ENCODE measurements around the gene KCTD15.

The KCTD15 gene, protein sequence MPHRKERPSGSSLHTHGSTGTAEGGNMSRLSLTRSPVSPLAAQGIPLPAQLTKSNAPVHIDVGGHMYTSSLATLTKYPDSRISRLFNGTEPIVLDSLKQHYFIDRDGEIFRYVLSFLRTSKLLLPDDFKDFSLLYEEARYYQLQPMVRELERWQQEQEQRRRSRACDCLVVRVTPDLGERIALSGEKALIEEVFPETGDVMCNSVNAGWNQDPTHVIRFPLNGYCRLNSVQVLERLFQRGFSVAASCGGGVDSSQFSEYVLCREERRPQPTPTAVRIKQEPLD

DNA sequence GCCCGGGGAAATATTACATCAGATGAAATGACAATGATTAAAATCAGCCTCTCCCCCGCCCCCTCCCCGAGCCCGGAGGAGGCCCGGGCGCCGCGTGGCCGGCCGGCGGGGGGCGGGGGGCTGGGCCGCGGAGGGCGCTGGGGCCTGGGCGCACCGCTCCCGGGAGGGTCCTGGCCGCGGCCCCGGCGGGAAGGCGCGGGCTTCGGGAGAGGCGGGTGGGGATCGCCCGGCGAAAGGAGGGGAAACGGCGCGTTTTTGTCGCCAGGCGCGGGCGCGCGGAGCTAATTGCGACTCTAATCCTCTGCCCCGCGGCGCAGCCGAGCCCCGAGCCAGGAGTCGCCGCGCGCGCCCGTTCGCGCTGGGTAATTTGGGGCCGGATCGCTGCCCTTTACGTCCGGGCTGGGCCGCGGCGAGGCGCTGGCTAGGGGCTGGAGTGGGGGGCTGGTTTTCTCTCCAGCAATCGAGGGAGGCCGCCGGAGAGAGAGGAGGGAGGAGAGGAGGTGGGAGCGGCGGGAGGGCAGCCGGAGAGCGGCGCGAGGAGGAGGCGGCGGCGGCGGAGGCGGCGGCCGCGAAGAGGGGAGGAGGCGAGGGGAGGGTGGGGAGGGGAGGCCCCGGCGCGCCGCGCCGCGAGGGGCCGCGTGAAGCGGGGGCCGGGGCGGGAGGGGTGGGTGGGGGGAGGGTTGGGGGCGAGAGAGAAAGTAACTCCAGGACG, at the start of gene KCTD15:
KCTD15 (plus strand) TSS at position 707 of the 712 bp plus-strand sequence. CDS start 3,585 bp downstream, outside the sequence.
- DNase-seq: peak; percentile 42

DNA sequence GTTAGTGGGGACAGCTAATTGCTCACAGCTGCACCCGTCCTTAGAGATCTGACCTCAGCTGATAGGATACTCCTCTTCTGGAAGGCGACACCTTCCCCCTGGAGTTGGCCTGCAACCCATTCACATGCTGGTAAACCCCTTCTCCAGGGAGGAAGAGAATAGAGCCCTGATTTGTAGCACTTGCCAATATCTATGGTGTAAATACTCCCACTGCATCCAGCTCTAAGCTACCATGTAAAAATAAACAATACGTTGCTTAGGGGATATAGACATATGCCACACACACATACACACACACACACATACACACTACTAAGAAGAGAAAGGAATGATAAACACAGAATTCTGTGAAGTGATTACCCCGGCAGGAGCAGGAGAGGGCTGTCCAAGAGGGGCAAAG, 49.4 kb upstream of the KCTD15 start:
- DNase-seq: no peak

DNA sequence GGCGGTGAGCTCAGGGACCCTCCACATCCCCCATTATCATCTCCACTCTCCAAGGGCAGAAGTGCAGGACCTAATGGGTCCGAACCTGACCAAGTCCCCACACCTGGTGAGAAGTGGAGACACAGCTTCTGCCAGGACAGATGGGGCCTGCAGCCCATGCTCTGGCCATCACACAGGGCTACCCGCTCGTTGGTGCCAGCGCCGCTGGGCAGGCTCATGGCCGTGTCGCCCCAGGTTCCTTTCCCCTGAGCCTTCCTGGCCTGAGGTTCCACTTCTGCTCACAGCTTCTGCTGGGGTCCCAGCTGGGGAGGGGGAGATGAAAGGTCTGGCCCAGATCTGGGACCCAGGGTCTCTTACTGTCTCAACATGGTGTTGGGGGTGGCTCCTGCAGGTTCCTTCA, 48.4 kb upstream of the KCTD15 start:
- DNase-seq: no peak

DNA sequence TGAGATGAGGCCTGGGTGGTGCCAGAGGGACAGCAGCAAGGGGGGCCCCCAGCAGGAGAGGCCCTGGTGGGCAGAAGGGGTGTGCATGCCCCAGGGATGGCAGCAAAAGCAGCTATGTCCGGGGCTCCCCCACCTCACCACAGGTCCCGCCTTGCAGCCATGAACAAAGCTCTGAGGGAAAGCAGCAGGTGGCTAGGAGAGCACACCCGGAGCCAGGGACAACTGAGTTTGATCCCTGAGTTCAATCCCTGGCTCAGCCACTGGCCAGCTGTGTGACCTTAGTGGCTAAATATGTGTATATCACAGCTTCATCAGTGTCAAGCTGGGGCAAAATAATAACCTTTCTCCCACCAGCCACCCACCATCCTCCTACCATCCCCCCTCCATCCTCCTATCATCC, 47.7 kb upstream of the KCTD15 start:
- DNase-seq: no peak

DNA sequence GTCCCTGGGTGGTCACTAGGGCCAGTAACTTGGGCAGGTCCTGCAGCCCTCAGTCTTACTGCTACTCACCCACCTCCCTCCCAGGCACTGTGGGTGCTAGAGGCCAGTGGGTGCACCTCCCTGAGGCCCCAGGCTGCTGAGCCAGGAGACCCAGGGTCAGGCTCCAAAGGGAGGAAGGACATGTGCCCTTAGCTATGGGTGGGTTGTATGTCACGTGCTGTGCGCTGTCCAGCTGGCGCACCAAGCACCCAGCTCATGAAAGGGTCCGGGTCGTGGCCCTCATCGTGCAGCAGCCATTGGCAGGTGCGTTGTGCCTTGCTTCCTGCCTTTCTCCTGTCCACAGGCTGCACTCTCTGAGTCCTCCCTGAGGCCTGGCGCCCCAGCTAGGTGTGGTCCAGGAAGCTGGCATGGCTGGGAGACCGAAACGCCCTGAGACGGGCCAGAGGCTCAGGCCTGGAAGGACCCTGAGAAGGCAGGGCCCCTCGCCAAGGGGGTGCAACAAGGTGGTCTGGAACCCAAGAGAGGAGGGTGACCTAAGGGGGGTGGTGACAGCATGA, 47.0 kb upstream of the KCTD15 start:
- no peak for DNase-seq

DNA sequence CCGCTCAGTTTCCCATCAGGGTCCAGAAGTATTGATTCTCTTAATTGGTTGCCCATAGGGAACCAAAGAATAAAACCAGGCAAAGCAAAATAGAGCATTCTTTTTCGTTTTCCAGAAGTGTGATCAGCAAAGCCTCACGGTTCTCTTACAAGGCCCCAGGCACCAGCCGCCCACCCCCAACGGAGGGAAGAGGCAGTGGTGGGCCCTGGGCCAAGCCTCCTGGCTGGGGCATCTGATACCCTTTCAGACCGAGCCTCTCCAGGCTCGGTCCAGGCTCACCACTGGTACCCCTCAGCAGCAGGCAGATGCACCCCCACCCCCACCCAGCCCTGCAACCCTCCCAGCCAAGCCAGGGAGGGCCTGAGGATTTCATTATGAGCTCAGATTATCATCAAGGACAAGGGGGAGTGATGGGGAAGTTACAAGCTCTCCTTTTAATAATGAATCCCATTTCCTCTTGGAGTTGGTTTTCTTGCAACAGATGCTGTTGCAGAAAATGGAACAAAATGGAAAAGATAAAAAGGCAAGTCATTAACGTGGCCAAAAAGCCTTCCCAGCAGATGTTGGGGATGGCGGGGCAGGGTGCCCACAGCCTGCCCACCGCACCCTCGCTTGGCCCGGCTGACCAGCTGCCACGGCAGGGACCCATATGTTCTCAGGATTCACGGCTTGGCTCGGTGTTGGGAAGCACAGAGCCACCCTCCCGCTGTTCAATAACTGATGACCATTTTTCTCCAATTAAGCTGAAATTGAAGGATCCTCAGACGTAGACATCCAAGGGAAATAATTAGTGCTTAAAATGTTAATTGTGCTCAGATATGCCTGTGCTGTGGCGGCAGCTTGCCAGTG, 45.9 kb upstream of the KCTD15 start:
- DNase-seq: no peak

DNA sequence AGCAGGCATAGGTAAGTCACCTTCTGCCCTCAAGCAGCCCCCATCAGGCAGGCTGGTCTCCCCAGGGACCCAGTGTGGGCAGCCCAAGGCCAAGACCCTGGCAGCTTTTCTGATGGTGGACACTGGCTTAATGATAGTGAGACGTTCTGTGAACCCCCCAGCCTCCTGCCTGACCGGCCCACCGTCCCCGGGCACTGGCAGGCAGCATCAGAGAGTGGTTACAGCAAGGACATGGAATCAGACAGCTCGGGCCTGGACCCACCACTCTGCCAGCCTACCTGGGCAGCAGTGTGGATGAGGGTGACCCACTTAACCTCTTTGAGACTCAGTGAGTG, 45.3 kb upstream of the KCTD15 start:
- DNase-seq: no peak

DNA sequence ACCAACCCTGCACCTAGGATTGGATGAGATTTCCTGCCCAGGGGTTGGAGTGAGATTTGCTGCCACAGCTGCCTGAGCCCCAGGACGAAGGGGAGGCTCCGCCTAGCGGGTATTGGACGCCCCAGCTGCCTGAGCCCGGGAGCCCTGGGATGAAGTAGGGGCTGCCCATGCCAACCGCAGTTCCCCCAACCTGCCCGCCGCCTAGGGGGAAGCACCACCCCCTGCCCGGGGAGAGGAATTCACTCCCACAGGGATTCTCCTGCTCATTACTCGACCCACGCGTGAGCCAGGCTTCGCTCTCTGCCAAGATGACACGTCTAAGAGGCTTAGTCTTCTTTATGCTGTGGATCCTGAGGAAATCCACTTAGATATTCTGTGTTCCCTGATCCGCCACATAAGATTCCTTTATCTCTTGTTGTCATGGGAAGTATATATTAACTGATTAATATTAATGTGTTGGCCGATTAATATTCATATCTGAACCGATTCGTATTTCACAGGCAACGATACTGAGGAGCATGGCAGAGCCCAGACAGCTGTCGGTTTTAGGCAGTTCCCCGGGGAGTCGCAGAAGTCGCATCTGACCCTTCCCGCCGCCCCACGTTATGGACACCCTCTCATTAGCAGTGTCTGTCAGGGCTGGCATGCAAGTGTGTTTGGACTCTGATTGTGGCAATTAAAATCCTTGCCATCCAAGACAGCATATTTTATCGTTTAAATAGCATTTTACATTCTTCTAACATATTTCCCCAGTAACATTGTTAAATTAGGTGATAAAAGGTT, 44.5 kb upstream of the KCTD15 start:
- DNase-seq: no peak

DNA sequence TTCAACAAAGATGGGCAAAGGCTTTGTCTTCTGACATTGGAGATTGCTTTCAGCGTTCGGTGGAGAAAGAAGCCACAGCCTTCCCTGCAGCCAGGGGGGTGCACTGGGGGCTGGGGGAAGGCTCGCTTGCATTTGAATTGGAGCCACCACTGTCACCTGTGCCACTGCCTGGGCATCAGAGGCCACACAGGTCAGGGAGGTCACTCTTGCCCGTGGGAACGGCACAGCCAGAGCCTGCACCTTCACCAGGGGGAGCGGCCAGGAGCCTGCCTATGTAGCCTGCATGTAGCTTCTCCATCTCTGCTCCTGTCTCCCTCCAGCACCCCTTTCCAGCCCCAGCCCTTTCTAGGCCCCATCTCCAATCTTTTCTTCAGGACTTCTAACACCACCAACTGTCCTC, 43.7 kb upstream of the KCTD15 start:
- DNase-seq: no peak

DNA sequence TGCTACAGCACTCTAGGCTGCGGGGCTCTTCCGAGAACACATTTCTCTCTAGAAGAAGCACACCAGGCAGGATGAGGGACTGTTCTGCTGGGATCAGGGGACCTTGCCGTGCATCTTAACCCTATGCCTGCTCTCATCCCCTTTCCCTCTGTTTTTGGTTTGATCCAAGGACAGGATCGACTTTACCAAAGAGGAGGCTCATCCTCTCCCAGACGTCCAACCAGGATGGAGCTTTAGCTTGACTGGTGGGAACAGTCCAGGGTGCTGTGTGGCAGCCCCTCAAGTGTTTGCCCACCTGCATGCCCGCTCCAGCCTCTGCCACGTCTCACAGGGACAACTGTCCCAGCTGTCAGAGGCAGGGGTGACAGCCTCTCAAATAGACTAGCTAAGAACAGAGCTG, 42.3 kb upstream of the KCTD15 start:
- no peak for DNase-seq

DNA sequence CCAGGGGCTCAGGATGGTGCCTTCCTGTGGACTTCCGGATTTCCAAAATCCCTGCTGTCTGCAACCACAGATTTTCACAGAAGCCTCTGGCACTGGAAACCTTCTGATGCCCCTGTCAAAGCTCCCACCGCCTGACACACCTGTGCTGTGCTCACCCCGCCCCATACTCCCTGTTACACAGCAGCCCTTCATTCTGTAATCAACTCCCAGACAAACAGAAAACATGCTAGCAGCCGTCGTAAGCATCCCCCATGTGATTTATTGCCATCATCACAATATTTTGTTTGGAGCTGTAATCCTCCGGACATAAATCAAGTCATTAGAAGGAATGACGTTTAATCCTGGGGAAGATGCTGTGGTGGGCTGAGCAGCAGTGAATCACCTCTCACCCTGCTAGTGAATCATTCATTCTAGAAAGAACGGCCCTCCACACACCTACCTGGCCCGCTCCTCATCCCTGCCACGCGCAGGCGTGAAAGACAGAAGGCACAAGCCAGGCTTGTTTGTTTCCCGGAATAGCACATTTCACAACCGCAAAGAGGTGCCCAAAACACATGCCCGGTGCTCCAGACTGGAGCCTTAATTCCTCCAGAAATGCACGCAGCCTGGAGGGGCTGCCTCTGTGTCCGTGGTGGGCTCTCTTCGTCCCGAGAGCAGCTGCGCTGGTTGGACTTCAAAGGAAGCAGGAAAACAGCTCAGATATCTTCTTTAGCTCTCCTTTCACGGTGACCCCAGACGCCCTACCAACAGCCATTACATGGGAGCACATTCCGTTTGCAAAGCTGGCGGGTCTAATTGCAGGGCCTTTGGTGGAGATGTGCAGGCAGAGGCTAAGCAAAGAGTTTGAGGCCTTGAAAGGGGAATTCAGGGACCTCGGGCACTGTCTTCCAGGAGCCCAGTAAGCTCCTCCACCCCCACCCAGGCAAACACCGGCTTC, 41.3 kb upstream of the KCTD15 start:
- no peak for DNase-seq

DNA sequence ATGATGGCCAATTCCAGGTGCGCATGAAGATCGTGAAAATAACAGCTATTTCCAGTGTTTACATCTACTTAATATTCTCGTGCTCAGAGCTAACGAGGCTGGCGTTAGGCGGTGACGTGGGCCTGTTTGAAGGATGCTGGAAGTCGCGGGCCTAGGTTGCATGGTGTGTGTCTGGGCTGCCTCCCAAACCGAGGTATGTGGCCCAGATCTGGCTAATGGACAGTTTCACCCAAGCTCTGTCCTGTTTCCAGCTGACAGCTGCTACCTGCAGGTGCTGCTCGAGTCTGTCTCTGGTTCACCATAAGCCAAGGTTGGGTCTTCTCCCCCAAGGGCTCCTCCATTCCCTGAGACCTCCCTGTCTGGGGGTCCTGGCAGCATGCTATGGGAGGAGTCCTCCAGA, 40.5 kb upstream of the KCTD15 start:
- no peak for DNase-seq

DNA sequence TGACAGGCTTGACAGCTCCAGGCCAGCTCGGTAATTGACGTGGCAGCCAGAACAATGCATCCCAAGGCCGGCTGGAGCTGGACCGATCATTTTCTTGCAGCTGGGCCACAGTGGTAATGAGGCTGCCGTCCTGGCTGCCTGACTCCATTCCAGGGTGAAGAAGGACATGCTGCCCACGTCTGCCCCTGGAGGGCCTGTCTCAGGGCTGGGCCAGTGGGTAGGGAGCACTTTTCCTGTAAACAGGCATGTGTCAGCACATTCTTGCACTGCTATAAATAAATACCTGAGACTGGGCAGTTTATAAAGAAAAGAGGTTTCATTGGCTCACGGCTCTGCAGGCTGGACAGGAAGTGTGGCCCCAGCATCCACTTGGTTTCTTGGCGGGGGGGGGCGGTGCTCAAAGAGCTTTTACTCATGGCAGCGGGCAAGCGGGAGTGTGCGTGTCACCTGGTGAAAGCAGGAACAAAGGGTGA, 38.1 kb upstream of the KCTD15 start:
- no peak for DNase-seq

DNA sequence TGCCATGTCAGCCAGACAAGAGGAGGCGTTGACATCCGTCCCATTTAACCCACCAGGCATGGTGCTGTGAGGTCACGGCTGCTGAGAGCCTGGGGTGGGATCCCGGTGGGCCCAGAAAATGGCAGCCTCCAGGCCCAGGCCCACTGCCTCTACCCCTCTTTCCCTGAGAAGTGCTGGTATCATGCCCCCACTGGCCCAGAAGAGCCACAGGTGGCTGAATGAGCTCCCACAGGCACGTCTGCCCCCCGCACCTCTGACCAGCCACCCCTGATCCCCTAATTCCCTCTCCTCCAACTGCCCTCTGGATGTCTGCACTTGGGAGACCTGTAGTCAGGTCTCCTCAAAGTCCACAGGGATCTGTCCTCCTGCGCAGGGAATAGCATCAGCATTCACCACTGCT, 37.3 kb upstream of the KCTD15 start:
- no peak for DNase-seq

DNA sequence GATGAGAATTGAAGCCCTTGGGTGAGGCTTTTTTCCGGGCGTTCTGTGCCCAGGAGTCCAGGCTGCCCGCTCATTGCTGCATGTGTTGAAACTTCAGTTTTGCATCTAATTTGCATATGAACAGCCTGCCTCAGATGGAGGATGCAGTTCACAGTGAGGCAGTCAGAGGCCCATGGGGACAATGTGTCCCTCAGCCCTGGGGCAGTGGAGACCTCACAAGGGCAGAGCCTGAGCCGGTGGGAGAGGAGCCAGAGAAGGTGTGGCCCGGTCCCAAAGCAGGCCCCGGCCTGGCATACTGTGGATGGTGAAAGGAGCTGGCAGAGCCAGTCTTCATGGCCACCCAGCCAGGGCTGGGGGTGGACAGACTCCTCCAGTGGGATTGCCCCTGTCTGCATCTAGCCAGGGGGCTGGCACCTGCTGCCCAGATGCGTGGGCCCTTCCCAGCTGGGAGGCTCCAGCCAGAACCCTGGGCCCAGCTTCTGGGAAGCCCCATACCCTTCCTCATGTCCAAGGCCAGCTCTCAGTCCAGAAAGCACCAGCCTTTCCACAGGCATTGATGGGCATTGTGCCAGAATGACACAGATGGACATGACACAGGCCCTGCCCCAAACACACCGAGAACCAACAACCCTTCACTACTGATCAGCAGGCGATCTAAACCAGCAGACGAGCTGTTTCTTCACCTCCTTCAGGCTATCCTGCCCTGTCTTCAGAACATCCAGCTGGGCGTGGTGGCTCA, 32.9 kb upstream of the KCTD15 start:
- no peak for DNase-seq

DNA sequence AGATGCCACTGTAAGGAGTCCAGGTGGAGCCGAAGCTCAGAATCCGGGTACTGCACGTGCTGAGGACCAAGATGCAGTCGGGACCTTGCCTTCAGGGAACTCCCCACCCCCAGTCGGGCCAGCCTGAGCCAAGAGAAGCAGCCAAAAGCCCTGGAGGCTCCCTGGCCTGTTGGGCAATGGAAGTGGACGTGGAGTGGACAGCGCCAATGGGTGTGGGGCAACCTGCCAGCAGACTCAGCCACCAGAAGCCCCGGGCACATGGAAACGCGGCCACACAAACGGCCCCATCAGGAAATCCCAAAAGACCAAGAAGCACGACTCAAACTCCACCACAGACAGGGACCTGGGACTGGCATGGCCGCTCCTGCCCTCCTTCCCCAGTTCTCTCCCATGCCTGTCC, 30.0 kb upstream of the KCTD15 start:
- DNase-seq: no peak

DNA sequence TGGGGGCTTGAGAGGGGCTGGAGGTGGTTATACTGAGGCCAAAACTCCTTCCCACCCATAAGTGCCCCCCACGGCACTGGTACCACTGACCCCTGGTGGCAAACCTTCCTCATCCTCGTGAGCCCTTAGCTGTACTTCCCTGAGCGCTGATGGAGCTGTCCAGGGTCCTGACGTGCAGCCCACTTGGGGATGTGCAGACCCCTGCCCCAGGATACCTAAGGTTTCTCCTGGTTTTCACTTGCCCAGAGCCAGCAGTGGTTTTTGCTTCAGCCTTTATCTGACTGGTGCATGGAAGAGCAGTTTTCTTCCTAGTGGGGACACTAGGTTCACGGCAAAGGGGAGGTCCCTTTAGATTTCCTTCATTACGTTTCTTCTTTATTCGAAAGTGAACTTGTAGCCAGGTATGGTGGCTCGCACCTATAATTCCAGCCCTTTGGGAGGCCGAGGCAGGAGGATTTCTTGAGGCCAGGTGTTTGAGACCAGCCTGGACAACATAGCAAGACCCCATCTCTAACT, 28.7 kb upstream of the KCTD15 start:
- no peak for DNase-seq

DNA sequence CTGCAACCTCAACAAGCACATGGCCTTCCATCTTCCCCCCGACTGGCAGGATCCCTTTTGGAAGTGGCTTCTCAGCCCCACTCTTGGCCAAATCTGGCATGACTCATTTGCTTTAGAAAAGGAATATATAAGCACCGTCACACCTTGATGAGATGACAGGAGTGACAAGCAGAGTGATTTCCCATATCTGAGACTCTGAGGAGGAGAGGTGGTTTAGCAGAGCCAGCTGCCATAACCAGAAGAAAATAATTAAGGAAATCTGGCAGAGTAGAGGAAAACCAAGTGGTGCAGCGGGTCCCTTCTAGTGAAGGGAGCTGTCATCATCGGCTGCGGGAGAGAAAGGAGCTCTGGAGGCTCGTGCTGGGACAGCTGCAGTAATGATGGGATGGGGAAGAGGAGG, 27.5 kb upstream of the KCTD15 start:
- no peak for DNase-seq

DNA sequence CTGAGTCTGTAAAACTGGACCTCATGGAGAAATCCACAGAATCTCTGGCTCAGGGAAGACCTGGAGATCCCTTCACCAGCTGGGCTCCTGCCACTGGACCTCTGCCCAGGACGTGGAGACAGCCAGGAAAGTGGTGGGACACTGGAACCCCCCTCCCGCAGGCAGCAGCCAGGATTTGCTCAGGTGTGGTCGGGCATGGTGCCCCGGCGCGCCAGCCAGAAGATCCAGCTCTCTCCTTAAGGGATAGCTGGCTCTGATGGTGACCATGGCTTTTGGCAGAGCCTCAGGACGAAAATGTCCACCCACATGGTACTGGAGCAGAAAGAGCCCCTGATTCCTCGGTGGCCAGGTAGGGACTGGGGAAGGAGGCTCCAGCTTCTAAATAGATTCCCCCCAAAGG, 26.6 kb upstream of the KCTD15 start:
- no peak for DNase-seq

DNA sequence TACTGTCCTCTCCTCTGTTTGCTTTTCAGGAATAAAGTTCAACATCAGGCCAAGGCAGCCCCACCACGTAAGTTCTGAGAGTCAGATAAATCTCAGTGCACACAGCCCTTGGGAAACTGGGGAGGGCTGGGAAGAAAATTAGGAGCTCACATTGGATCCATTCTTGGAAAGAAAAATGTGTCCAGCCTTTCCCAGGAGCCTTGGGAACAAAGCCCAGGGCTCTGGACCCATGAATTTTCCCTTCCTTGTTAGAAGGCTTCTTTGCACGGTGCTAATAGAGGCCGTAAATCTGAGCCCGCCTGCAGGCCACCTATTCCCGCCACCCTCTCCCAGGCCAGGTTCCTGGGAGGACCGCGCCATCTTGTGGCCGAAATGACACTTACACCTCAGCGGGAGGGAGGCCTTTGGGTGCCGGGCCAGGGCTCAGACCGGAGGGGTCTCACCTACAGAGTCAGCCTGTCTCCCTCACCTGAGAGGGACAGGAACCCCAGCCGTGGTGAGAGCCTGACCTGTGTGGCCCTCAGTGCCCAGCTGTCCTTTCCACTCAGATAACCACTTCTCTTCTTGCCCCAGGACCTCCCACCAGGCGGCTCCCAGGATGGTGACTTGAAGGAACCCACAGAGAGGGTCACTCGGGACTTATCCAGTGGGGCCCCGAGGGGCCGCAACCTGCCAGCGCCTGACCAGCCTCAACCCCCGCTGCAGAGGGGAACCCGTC, 25.1 kb upstream of the KCTD15 start:
- DNase-seq: peak; percentile 78
